ENCODE results near the gene DUS2. TPM values are rescaled to one million over a fixed set of nuclear protein-coding genes. Genes with fewer than 3 reads are reported as not detected.
"Not testable (repeated sequence)": the region's sequence is repeated elsewhere in the genome, so short reads cannot be mapped to it uniquely, and the experiment has no call there.

Gene DUS2
- total RNA-seq, 4 donors from 2014 or later: 4.5 to 9.6 (median 7.1) TPM

GRCh38 chr16:68019167-68019680 lies 3.9 kb upstream of the DUS2 start:
- Histone ChIP-seq H3K4me1 (peaks cover 25 to 27% of the 10 kb centered on the region in 2 donors), H3K4me3 (no peak overlapping the region), H3K27ac (no peak overlapping the region), H3K36me3 (peaks cover 0 to 5% of the 10 kb centered on the region in 2 donors), H3K27me3 (no peaks in the 10 kb centered on the region), H3K9me3 (no peaks in the 10 kb centered on the region)
- intact Hi-C loops (cut with DNase I; ENCODE audit: low total_unique reads): no loop called here
- in situ Hi-C loops (cut with MboI; ENCODE audit: low sequenced_read_pairs in 4 of 4): no loop called here
- TF ChIP-seq POLR2A (IDR thresholded peaks at IDR 0.05) (no peak), CTCF (IDR thresholded peaks at IDR 0.05 in 4 of 5, conservative IDR thresholded peaks at IDR 0.05 in 1 of 5) (no peak)
- DNase-seq (no peak), ATAC-seq (no peak)

GRCh38 chr16:68021490-68021889 lies 1.6 kb upstream of the DUS2 start:
- Histone ChIP-seq H3K27ac (peak overlapping the region in 3 of 4 donors; percentile 88 to 90 (median 89)), H3K27me3 (no peaks in the 10 kb centered on the region), H3K9me3 (no peaks in the 10 kb centered on the region), H3K4me1 (peaks cover 29% of the 10 kb centered on the region in 2 donors), H3K36me3 (peaks cover 0 to 11% of the 10 kb centered on the region in 2 donors), H3K4me3 (peak overlapping the region; percentile 79 to 99 (median 84))
- in situ Hi-C loops (cut with MboI; ENCODE audit: low sequenced_read_pairs in 4 of 4): no loop called here
- no peak for DNase-seq
- intact Hi-C loops (cut with DNase I; ENCODE audit: low total_unique reads): no loop called here
- TF ChIP-seq POLR2A (IDR thresholded peaks at IDR 0.05) (no peak), CTCF (IDR thresholded peaks at IDR 0.05 in 4 of 5, conservative IDR thresholded peaks at IDR 0.05 in 1 of 5) (no peak)
- ATAC-seq: no peak

- TF ChIP-seq POLR2A (IDR thresholded peaks at IDR 0.05): no peak
- no peak for TF ChIP-seq CTCF (IDR thresholded peaks at IDR 0.05 in 4 of 5, conservative IDR thresholded peaks at IDR 0.05 in 1 of 5)
- intact Hi-C loops (cut with DNase I; ENCODE audit: low total_unique reads): no loop called here
Observed at GRCh38 chr16:68022278-68022727, 781 bp upstream of the DUS2 start.

GRCh38 chr16:68028996-68029395 lies 5.9 kb downstream of the DUS2 start:
- H3K9me3 ChIP-seq: no peaks in the 10 kb centered on the region
- TF ChIP-seq CTCF (IDR thresholded peaks at IDR 0.05 in 4 of 5, conservative IDR thresholded peaks at IDR 0.05 in 1 of 5) (no peak), POLR2A (IDR thresholded peaks at IDR 0.05) (no peak)
- no peak overlapping the region for H3K4me3 ChIP-seq
- intact Hi-C loops (cut with DNase I; ENCODE audit: low total_unique reads): no loop called here
- in situ Hi-C loops (cut with MboI; ENCODE audit: low sequenced_read_pairs in 4 of 4): loop anchor here in 2 of 4 donors (25.0 kb wide), 2 partner anchors 217 to 342 kb away; partner anchors contain the start of genes RANBP10 (in 1 of the 2) and TSNAXIP1 (in 1 of the 2)
- H3K27ac ChIP-seq: no peak overlapping the region
- no peak for DNase-seq
- peaks cover 4 to 10% of the 10 kb centered on the region in 2 donors for H3K4me1 ChIP-seq
- no peaks in the 10 kb centered on the region for H3K27me3 ChIP-seq
- ATAC-seq: no peak
- peaks cover 0 to 6% of the 10 kb centered on the region in 2 donors for H3K36me3 ChIP-seq

More at GRCh38 chr16:68022278-68022727, 781 bp upstream of the DUS2 start:
- Histone ChIP-seq H3K27me3 (no peaks in the 10 kb centered on the region), H3K27ac (peak overlapping the region; percentile 88 to 98 (median 90)), H3K36me3 (peaks cover 0 to 11% of the 10 kb centered on the region in 2 donors), H3K9me3 (no peaks in the 10 kb centered on the region), H3K4me3 (peak overlapping the region; percentile 79 to 99 (median 84)), H3K4me1 (peaks cover 29% of the 10 kb centered on the region in 2 donors)
- in situ Hi-C loops (cut with MboI; ENCODE audit: low sequenced_read_pairs in 4 of 4): no loop called here
- peak in 1 of 2 donors; percentile 24 for DNase-seq
- ATAC-seq: peak; percentile 11 to 17

GRCh38 chr16:68030108-68030507 lies 7.0 kb downstream of the DUS2 start:
- in situ Hi-C loops (cut with MboI; ENCODE audit: low sequenced_read_pairs in 4 of 4): loop anchor here in 2 of 4 donors (25.0 kb wide), 2 partner anchors 218 to 343 kb away; partner anchors contain the start of genes RANBP10 (in 1 of the 2) and TSNAXIP1 (in 1 of the 2)
- H3K27me3 ChIP-seq, H3K9me3 ChIP-seq, ATAC-seq, H3K36me3 ChIP-seq, H3K27ac ChIP-seq, DNase-seq, H3K4me3 ChIP-seq, H3K4me1 ChIP-seq: not testable (repeated sequence)
- intact Hi-C loops (cut with DNase I; ENCODE audit: low total_unique reads): loop anchor here (5.0 kb wide), 1 partner anchor 523 kb away; no protein-coding TSS in a partner anchor

Measured in gastrocnemius medialis (tissue), 4 donors.